Neural cell (in vitro differentiated cells): Measurements from ENCODE around the gene HEATR9. TPM values are rescaled to one million over a fixed set of nuclear protein-coding genes. Genes with fewer than 3 reads are reported as not detected.

Experiments
- H2AFZ ChIP-seq: fragments of 200-600, 300-800 bp; sonication (generic), shearing (Covaris generic); 2 replicates; pipeline ENCODE4 v1.6.0; 2014; ENCODE audit warnings: low read depth, mild to moderate bottlenecking, antibody characterized with exemption, low read length, moderate library complexity
- H3F3A ChIP-seq: fragments of 200-600 bp; shearing (Covaris generic); 2 replicates; pipeline ENCODE4 v1.6.1; 2016; ENCODE audit warnings: mild to moderate bottlenecking, moderate library complexity, mixed read lengths, antibody characterized with exemption, low read length; ENCODE audit not compliant: insufficient read depth, poor library complexity, severe bottlenecking
- H3K27ac ChIP-seq: fragments of 200-600, 300-800 bp; sonication (generic), shearing (Covaris generic); 2 replicates; pipeline ENCODE4 v1.5.1; 2014; ENCODE audit warnings: mild to moderate bottlenecking, low read length, moderate library complexity
- H3K27me3 ChIP-seq: fragments of 300-800, 200-600 bp; sonication (generic), shearing (Covaris generic); 2 replicates; pipeline ENCODE4 v1.6.0; 2014; ENCODE audit warnings: mild to moderate bottlenecking, low read depth, low read length, moderate library complexity; ENCODE audit not compliant: insufficient read depth
- H3K36me3 ChIP-seq: fragments of 300-800, 200-600 bp; sonication (generic), shearing (Covaris generic); 2 replicates; pipeline ENCODE4 v1.5.1; 2014; ENCODE audit warnings: mild to moderate bottlenecking, antibody characterized with exemption, low read length, moderate library complexity; ENCODE audit not compliant: insufficient read depth
- H3K4me2 ChIP-seq: fragments of 300-800, 200-600 bp; sonication (generic), shearing (Covaris generic); 2 replicates; pipeline ENCODE4 v1.6.0; 2014; ENCODE audit warnings: mild to moderate bottlenecking, low read length
- H3K4me3 ChIP-seq: fragments of 300-800, 200-600 bp; sonication (generic), shearing (Covaris generic); 2 replicates; pipeline ENCODE4 v1.5.1; 2014; ENCODE audit warnings: mild to moderate bottlenecking, low read length, moderate library complexity
- H3K79me2 ChIP-seq: fragments of 200-600 bp; shearing (Covaris generic); replicated peaks from 2 replicates; pipeline ENCODE4 v1.6.0; 2014; ENCODE audit warnings: mild to moderate bottlenecking, low read length, moderate library complexity; ENCODE audit not compliant: insufficient read depth
- H3K9ac ChIP-seq: fragments of 300-800, 200-600 bp; sonication (generic), shearing (Covaris generic); 2 replicates; pipeline ENCODE4 v1.6.1; 2016; ENCODE audit warnings: mild to moderate bottlenecking, low read length, mixed read lengths
- H3K9me2 ChIP-seq: fragments of 200-600 bp; shearing (Covaris generic); 2 replicates; pipeline ENCODE4 v1.6.1; 2016; ENCODE audit warnings: mild to moderate bottlenecking, low read length, mixed read lengths; ENCODE audit not compliant: insufficient read depth
- H3K9me3 ChIP-seq: fragments of 200-600, 300-800 bp; sonication (generic), shearing (Covaris generic); 2 replicates; pipeline ENCODE4 v1.6.1; 2016; ENCODE audit warnings: mild to moderate bottlenecking, mixed run types, low read length, moderate library complexity, mixed read lengths
- H4K20me1 ChIP-seq: fragments of 200-600 bp; shearing (Covaris generic); 2 replicates; pipeline ENCODE4 v1.6.1; 2016; ENCODE audit warnings: mild to moderate bottlenecking, mixed run types; ENCODE audit not compliant: insufficient read depth
- CTCF ChIP-seq: fragments of 450-650 bp; IDR thresholded peaks from 2 replicates; pipeline ENCODE4 v1.5.1; 2014; ENCODE audit warnings: antibody characterized with exemption, mild to moderate bottlenecking, moderate library complexity; ENCODE audit not compliant: poor library complexity, severe bottlenecking
- EP300 ChIP-seq: fragments of 450-650 bp; conservative IDR thresholded peaks from 2 replicates; pipeline ENCODE4 v1.6.1; 2014; ENCODE audit warnings: antibody characterized with exemption, mild to moderate bottlenecking, moderate library complexity; ENCODE audit not compliant: poor library complexity, severe bottlenecking
- EZH2 ChIP-seq: fragments of 200-600, 300-800 bp; shearing (Covaris generic), sonication (generic); IDR thresholded peaks from 2 replicates; pipeline ENCODE4 v1.6.1; 2014; ENCODE audit warnings: antibody characterized with exemption, low read length, borderline replicate concordance, mild to moderate bottlenecking; ENCODE audit not compliant: insufficient read depth, poor library complexity, severe bottlenecking
- MXI1 ChIP-seq: fragments of 450-650 bp; conservative IDR thresholded peaks from 2 replicates; pipeline ENCODE4 v1.6.1; 2014; ENCODE audit warnings: antibody characterized with exemption, mild to moderate bottlenecking; ENCODE audit not compliant: poor library complexity, severe bottlenecking
- POLR2AphosphoS5 ChIP-seq: IDR thresholded peaks from 2 replicates; pipeline ENCODE4 v1.6.1; 2012
- RAD21 ChIP-seq: fragments of 450-650 bp; conservative IDR thresholded peaks from 2 replicates; pipeline ENCODE4 v1.6.1; 2014; ENCODE audit warnings: antibody characterized with exemption, mild to moderate bottlenecking, moderate library complexity
- REST ChIP-seq: IDR thresholded peaks from 2 replicates; pipeline ENCODE4 v1.6.1; 2012; ENCODE audit warnings: borderline replicate concordance
- SMC3 ChIP-seq: fragments of 450-650 bp; conservative IDR thresholded peaks from 2 replicates; pipeline ENCODE4 v1.6.1; 2014; ENCODE audit warnings: antibody characterized with exemption, mild to moderate bottlenecking, moderate library complexity; ENCODE audit not compliant: poor library complexity
- TAF1 ChIP-seq: IDR thresholded peaks from 2 replicates; pipeline ENCODE4 v1.6.1; 2012; ENCODE audit warnings: low read depth
- polyA plus RNA-seq: library from polyadenylated mRNA; depleted of rRNA; stranded (reverse); fragments of >200 nt; gene quantifications from 2 replicates; pipeline ENCODE4 v1.2.3, GENCODE V29; 2014

HEATR9 gene
- polyA plus RNA-seq, 1 donor from 2014 or later: not detected

DNA sequence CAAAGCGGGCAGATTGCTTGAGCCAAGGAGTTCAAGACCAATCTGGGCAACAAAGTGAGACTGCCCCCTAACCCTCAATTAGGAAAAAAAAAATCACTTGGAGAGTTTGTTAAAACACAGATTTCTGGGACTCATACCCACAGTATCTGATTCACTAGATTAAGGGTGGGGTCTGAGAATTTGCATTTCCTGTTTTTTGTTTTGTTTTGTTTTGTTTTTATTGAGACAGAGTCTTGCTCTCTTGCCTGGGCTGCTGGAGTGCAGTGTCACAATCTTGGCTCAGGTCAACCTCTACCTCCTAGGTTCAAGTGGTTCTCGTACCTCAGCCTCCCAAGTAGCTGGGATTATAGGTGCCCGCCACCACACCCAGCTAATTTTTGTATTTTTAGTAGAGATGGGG is 1.1 kb downstream of the HEATR9 start:
- Histone ChIP-seq H3K27me3 (no peaks in the 10 kb centered on the region), H2AFZ (no peak overlapping the region), H3K9me3 (no peaks in the 10 kb centered on the region), H3F3A (no peaks in the 10 kb centered on the region), H3K9ac (no peak overlapping the region), H3K79me2 (no peaks in the 10 kb centered on the region), H3K36me3 (no peaks in the 10 kb centered on the region), H4K20me1 (no peaks in the 10 kb centered on the region), H3K4me2 (no peak overlapping the region), H3K4me3 (no peak overlapping the region), H3K27ac (no peak overlapping the region), H3K9me2 (no peaks in the 10 kb centered on the region)
- TF ChIP-seq POLR2AphosphoS5: no peak
- TF ChIP-seq CTCF: no peak
- TF ChIP-seq EZH2: no peak
- no peak for TF ChIP-seq EP300
- TF ChIP-seq REST: no peak
- no peak for TF ChIP-seq SMC3
- no peak for TF ChIP-seq RAD21
- TF ChIP-seq MXI1: no peak
- no peak for TF ChIP-seq TAF1

- no peaks in the 10 kb centered on the region for H3K9me2 ChIP-seq
- no peak overlapping the region for H3K27ac ChIP-seq
- H3K4me2 ChIP-seq: no peak overlapping the region
- no peak overlapping the region for H2AFZ ChIP-seq
- H3K36me3 ChIP-seq: no peaks in the 10 kb centered on the region
- H3K79me2 ChIP-seq: no peaks in the 10 kb centered on the region
- TF ChIP-seq POLR2AphosphoS5 (no peak), SMC3 (no peak), EZH2 (no peak), TAF1 (no peak), EP300 (no peak), CTCF (no peak), RAD21 (no peak), MXI1 (no peak), REST (no peak)
- H3K9ac ChIP-seq: no peak overlapping the region
- no peak overlapping the region for H3K4me3 ChIP-seq
- no peaks in the 10 kb centered on the region for H3K9me3 ChIP-seq
- no peaks in the 10 kb centered on the region for H3F3A ChIP-seq
- no peaks in the 10 kb centered on the region for H3K27me3 ChIP-seq
- no peaks in the 10 kb centered on the region for H4K20me1 ChIP-seq
Measured at GRCh38 chr17:35866341-35866950, 2.2 kb downstream of the HEATR9 start.
